Lung (tissue), 12 donors: ENCODE measurements around the gene PFDN4. TPM values are rescaled to one million over a fixed set of nuclear protein-coding genes. Genes with fewer than 3 reads are reported as not detected.

Experiments used
- ATAC-seq: fragments of 200-7000 bp; cut with Tn5 transposase; one replicate; pipeline ENCODE4 v1.9.1; 2020; ENCODE audit warnings: moderate number of reproducible peaks; ENCODE audit not compliant: insufficient read depth, low FRiP score
- DNase-seq, 3 donors: peaks; one replicate each; pipeline ENCODE4 v3.0.0-alpha.2; 2013 to 2017
- H3K27ac ChIP-seq, 2 donors: one replicate each; pipeline ENCODE4 v1.5.1; 2013; ENCODE audit warnings: mild to moderate bottlenecking in 2 of 2, moderate library complexity in 2 of 2, control low read depth in 1 of 2, inconsistent platforms in 1 of 2, low read depth in 1 of 2, low read length in 1 of 2
- H3K27me3 ChIP-seq, 3 donors: one replicate each; pipeline ENCODE4 v1.5.1; 2013; ENCODE audit warnings: low read length in 2 of 3; ENCODE audit not compliant: control insufficient read depth in 3 of 3, insufficient read depth in 3 of 3
- H3K36me3 ChIP-seq, 4 donors: one replicate each; pipeline ENCODE4 v1.5.1; 2013; ENCODE audit warnings: low read length in 4 of 4, mild to moderate bottlenecking in 1 of 4, moderate library complexity in 1 of 4; ENCODE audit not compliant: control insufficient read depth in 4 of 4, insufficient read depth in 4 of 4
- H3K4me1 ChIP-seq, 5 donors: one replicate each; pipeline ENCODE4 v1.5.1; 2013; ENCODE audit warnings: low read length in 5 of 5, mild to moderate bottlenecking in 2 of 5, moderate library complexity in 1 of 5; ENCODE audit not compliant: control insufficient read depth in 5 of 5, insufficient read depth in 5 of 5
- H3K4me3 ChIP-seq: one replicate; pipeline ENCODE4 v1.5.1; 2013; ENCODE audit warnings: mild to moderate bottlenecking, control low read depth, moderate library complexity
- H3K9ac ChIP-seq, 2 donors: one replicate each; pipeline ENCODE4 v1.5.1; 2013; ENCODE audit warnings: low read length in 2 of 2, control low read depth in 1 of 2; ENCODE audit not compliant: insufficient read depth in 1 of 2
- H3K9me3 ChIP-seq, 4 donors: one replicate each; pipeline ENCODE4 v1.5.1; 2013; ENCODE audit warnings: low read length in 3 of 4, mild to moderate bottlenecking in 1 of 4, moderate library complexity in 1 of 4; ENCODE audit not compliant: control insufficient read depth in 4 of 4, insufficient read depth in 3 of 4
- WGBS, 2 donors: extraction: QIAGEN DNeasy Blood & Tissue Kit; methylation state at CpG; one replicate each; pipeline ENCODE4 v1.1.7; 2013; 5-methylcytosine and 5-hydroxymethylcytosine counted together
- polyA plus RNA-seq, 2 donors: library from polyadenylated mRNA; stranded (reverse); fragments of 200-250 nt; gene quantifications; one replicate each; pipeline ENCODE4 v1.2.1, GENCODE V29; 2013
- total RNA-seq, 2 donors: library from RNA; depleted of rRNA in 1 of 2; stranded (reverse); fragments of >200 nt in 1 of 2; gene quantifications; one replicate each; pipeline ENCODE4 v1.2.1, GENCODE V29; 2014 to 2021
- TF ChIP-seq, protein P1 (sequence below): IDR thresholded peaks from 2 replicates; pipeline ENCODE4 v1.5.1; 2012; ENCODE audit warnings: mild to moderate bottlenecking; ENCODE audit errors: control extremely low read depth, extremely low read depth
- donor health status: control.
- donor health status: control.
- donor health status: Bipolar disorder and iron deficiency.
- donor health status: healthy.
- donor health status: DM: yes; HTN: yes; CAD: no.

PFDN4 gene
- total and polyA plus RNA-seq, 4 donors, result 15.9 to 83.6 (median 43.4) TPM

DNA sequence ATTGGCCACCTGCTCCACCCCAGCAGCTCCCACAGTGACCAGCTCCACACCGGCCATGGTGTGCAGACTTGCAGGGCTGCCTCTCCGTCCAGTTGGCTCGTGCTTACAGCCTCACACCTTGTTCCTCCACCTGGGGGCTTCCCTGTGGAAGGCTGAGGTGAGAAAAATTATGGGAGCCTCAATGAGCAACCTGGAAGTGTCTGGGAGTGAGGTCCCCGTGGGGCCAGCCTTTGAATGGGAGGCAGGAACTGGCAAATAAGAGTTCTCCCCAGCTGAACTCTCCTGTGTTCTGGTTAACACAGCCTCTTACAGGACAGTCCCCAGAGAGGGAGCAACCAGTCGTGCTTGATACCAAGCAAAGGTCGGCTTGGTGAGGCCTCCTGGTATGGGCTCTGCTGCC, 3.8 kb upstream of the PFDN4 start:
- Histone ChIP-seq H3K4me3 (no peak overlapping the region), H3K9me3 (no peaks in the 10 kb centered on the region), H3K27me3 (no peaks in the 10 kb centered on the region), H3K9ac (no peak overlapping the region), H3K4me1 (peaks cover 0 to 6% (median 3%) of the 10 kb centered on the region in 5 donors), H3K36me3 (no peaks in the 10 kb centered on the region), H3K27ac (no peak overlapping the region)
- TF ChIP-seq, protein P1, sequence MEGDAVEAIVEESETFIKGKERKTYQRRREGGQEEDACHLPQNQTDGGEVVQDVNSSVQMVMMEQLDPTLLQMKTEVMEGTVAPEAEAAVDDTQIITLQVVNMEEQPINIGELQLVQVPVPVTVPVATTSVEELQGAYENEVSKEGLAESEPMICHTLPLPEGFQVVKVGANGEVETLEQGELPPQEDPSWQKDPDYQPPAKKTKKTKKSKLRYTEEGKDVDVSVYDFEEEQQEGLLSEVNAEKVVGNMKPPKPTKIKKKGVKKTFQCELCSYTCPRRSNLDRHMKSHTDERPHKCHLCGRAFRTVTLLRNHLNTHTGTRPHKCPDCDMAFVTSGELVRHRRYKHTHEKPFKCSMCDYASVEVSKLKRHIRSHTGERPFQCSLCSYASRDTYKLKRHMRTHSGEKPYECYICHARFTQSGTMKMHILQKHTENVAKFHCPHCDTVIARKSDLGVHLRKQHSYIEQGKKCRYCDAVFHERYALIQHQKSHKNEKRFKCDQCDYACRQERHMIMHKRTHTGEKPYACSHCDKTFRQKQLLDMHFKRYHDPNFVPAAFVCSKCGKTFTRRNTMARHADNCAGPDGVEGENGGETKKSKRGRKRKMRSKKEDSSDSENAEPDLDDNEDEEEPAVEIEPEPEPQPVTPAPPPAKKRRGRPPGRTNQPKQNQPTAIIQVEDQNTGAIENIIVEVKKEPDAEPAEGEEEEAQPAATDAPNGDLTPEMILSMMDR, result no peak
- ATAC-seq (no peak), DNase-seq (no peak)
- 80 to 91% methylated on average over 6 of the region's 6 CpGs for WGBS, 2 donors

DNA sequence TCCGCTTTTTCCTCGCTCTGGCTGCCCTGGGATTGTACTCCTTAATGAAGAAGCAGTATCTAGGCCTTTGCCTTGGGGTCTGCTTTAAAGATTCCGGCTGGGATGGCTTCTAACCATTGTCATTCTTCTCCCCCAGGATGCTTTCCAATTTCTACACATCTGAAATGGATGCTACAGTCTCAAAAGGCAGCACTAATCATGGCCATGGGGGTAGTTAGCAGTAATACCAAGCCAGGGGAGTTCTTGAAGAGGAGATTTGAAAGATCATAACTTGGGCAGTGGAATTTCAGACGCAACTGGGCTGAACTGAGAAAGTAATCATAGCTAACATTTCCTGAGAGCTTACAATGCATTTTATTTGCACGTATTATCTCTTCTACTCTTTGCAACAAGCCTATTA, 3.4 kb upstream of the PFDN4 start:
- no peak overlapping the region for H3K9ac ChIP-seq
- H3K4me1 ChIP-seq, result peaks cover 0 to 10% (median 7%) of the 10 kb centered on the region in 5 donors
- no peaks in the 10 kb centered on the region for H3K36me3 ChIP-seq
- ATAC-seq (no peak), DNase-seq (no peak)
- TF ChIP-seq, protein P1, result no peak
- WGBS, 2 donors, result 86 to 94% methylated on average over 5 of the region's 5 CpGs
- H3K27me3 ChIP-seq, result no peaks in the 10 kb centered on the region
- H3K4me3 ChIP-seq, result no peak overlapping the region
- no peak overlapping the region for H3K27ac ChIP-seq
- no peaks in the 10 kb centered on the region for H3K9me3 ChIP-seq

DNA sequence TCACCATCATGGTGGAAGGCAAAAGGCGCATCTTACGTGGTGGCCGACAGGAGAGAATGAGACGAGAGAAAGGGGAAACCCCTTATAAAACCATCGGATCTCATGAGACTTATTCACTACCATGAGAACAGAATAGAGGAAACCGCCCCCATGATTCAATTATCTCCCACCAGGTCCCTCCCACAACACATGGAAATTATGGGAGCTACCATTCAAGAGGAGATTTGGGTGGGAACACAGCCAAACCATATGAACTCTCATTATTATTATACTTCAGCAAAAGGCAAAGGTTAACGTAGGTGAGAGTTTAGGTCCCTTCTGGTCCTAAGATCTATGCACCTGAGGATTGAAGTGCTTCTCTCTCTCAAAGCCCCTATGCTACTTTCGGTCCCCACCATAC, 2.4 kb upstream of the PFDN4 start:
- H3K9me3 ChIP-seq, result no peaks in the 10 kb centered on the region
- TF ChIP-seq, protein P1, result no peak
- ATAC-seq (no peak), DNase-seq (no peak)
- no peak overlapping the region for H3K9ac ChIP-seq
- no peaks in the 10 kb centered on the region for H3K27me3 ChIP-seq
- H3K4me3 ChIP-seq, result no peak overlapping the region
- 88 to 92% methylated on average over 8 of the region's 8 CpGs for WGBS, 2 donors
- no peak overlapping the region for H3K27ac ChIP-seq
- no peaks in the 10 kb centered on the region for H3K36me3 ChIP-seq
- peaks cover 0 to 17% (median 12%) of the 10 kb centered on the region in 5 donors for H3K4me1 ChIP-seq
